ENCODE measurements around the gene RGS7.
"Not testable (repeated sequence)": the region's sequence is repeated elsewhere in the genome, so short reads cannot be mapped to it uniquely, and the experiment has no call there.

The RGS7 gene

GRCh38 chr1:240820816-240821215 lies 536.2 kb downstream of the RGS7 start:
- DNase-seq: peak; percentile 27

GRCh38 chr1:240816472-240816871 lies 540.5 kb downstream of the RGS7 start:
- no peak for DNase-seq

- no peak for DNase-seq
Observed at GRCh38 chr1:240813720-240814119, 543.3 kb downstream of the RGS7 start.

- DNase-seq: peak; percentile 56
Observed at GRCh38 chr1:240811256-240811655, 545.7 kb downstream of the RGS7 start.

GRCh38 chr1:240808381-240808780 lies 548.6 kb downstream of the RGS7 start:
- DNase-seq: no peak

GRCh38 chr1:240806200-240806745 lies 550.7 kb downstream of the RGS7 start:
- DNase-seq: peak; percentile 63

GRCh38 chr1:240804475-240804874 lies 552.5 kb downstream of the RGS7 start:
- DNase-seq: peak; percentile 81

- peak; percentile 87 for DNase-seq
Observed at GRCh38 chr1:240803151-240803550, 553.9 kb downstream of the RGS7 start.

- DNase-seq: no peak
Observed at GRCh38 chr1:240802271-240802670, 554.7 kb downstream of the RGS7 start.

- DNase-seq: peak; percentile 57
Observed at GRCh38 chr1:240801442-240801841, 555.6 kb downstream of the RGS7 start.

- no peak for DNase-seq
Observed at GRCh38 chr1:240800291-240800690, 556.7 kb downstream of the RGS7 start.

GRCh38 chr1:240797050-240797449 lies 560.0 kb downstream of the RGS7 start:
- peak; percentile 56 for DNase-seq

GRCh38 chr1:240794046-240794843 lies 562.8 kb downstream of the RGS7 start:
- no peak for DNase-seq

GRCh38 chr1:240792915-240793529 lies 564.0 kb downstream of the RGS7 start:
- DNase-seq: no peak

- DNase-seq: no peak
Observed at GRCh38 chr1:240790856-240791255, 566.1 kb downstream of the RGS7 start.

GRCh38 chr1:240786880-240787279 lies 570.1 kb downstream of the RGS7 start:
- DNase-seq: no peak

- no peak for DNase-seq
Observed at GRCh38 chr1:240784776-240785175, 572.2 kb downstream of the RGS7 start.

- not testable (repeated sequence) for DNase-seq
Observed at GRCh38 chr1:240783728-240784137, 573.3 kb downstream of the RGS7 start.

GRCh38 chr1:240776237-240776636 lies 580.8 kb downstream of the RGS7 start:
- no peak for DNase-seq

- no peak for DNase-seq
Observed at GRCh38 chr1:240772131-240772530, 584.9 kb downstream of the RGS7 start.

GRCh38 chr1:240771450-240771849 lies 585.6 kb downstream of the RGS7 start:
- DNase-seq: no peak

GRCh38 chr1:240768979-240769378 lies 588.0 kb downstream of the RGS7 start:
- DNase-seq: no peak

- DNase-seq: peak; percentile 61
Observed at GRCh38 chr1:240766831-240767230, 590.2 kb downstream of the RGS7 start.

- peak; percentile 92 for DNase-seq
Observed at GRCh38 chr1:240765732-240766363, 591.2 kb downstream of the RGS7 start.

Data from EL (cell line).